GM19324 (cell line): Measurements from ENCODE around the gene DHH.
"Not testable (repeated sequence)": the region's sequence is repeated elsewhere in the genome, so short reads cannot be mapped to it uniquely, and the experiment has no call there.

Experiments used
- ATAC-seq: cut with Tn5 transposase; IDR thresholded peaks from one replicate; pipeline ENCODE4 v1.9.1; 2021; ENCODE audit warnings: mild to moderate bottlenecking, moderate library complexity; ENCODE audit not compliant: unreplicated experiment, low FRiP score

DHH gene

DNA sequence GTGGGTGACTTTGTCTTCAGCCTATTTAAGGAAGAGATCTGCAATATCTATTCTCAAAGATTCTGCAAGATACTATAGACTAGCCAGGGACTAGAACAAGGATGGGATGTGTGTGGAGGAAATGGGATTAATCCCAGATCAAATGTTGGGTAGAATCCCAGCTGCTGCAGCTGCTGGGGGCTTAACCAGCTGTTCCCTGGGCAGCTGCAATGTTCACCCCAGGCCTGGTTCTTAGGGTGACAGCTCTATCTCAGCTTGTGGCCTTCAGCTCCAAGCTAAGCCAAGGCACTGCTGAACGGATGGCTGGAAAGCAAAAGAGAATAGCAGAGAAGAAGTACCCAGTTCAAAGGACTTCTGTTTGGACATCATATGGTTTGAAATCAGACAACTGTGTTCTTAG is 14.8 kb downstream of the DHH start:
- no peak for ATAC-seq

DNA sequence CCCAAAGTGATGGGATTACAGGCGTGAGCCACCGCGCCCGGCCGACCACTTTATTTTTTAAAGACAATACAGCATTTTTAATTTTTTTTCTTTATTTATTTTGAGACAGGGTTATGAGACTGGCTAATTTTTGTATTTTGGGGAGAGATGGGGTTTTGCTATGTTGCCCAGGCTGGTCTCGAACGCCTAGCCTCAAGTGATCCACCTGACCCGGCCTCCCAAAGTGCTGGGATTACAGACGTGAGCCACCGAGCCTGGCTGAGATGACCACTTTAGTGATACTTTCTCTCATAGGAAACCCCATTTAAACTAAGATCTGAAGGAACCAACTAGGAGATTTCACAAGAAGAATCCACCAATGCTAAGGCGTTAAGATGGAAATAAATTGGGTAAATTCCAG is 23.6 kb downstream of the DHH start:
- ATAC-seq: no peak

DNA sequence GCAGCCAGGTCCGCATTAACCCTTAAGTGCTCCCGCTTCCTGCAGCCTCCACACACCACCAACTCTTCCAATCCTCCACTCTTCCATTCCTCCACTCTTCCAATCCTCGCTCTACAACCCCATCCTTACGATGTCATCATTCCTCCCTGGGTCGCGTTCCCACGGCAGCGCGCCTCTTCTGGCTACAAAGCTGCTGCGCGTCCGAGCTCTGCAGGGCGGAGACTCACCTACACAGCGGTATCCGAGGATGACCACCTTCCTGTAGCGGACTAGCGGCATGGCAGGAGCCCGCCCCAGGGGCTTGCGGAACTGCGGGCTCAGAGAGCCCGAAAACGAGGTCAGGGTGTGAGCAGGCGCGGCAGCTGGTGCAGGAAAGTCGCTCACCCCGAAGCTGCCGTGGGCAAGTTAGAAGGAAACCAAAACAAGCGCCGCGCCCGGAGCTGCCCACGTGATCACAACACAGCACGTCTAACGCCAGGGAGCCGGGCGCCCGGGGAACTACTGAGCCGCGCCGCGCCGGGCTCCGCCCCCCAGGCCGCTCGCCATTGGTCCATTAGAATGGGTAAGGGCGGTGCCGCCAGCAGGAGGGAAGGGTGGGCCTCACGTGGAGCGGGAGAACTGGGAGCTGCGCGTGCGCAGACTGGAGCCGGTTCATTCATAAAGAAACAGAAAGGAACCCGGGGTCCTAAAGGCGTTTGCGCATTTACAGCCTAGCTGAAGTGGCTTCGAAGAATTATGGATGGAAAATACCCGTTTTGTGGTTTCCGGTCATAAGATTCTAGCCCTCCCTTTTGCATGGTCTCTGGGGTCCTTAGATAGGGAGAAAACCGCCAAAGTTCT is 24.9 kb downstream of the DHH start, which contains the start of gene RHEBL1:
Gene RHEBL1, minus strand, starts transcription at position 473 of the 840 bp plus-strand sequence. Its CDS starts 194 bp downstream, at position 279.
- ATAC-seq: peak; percentile 98

DNA sequence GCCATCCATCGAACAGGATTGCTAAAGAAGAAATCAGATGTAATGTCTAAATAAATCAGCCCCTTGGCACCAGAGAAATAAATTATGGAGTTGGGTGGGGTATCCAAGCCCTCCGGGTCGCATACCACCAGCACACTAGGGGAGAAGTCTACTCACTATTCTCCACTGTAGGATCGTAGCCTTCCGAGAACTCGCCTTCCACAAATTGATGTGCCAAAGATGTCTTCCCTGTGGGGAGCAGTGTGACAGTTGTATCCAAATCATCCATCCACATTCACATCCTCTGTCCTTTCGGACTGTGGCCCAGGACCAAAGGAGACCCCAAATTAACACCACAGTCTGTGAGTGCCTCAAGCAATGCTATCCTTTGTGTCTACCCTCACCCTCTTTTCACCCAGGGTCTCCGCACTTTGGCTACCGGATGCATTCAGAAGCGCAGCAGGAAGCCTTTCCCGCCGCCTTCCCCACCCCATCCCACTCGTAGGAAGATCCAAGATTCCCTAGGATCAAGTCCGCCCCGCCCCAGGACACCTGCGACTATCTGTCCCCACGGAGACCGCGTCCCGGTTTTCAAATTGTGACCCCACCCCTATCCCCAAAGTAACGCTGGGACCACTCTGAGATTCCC is 25.6 kb downstream of the DHH start:
- ATAC-seq: no peak

DNA sequence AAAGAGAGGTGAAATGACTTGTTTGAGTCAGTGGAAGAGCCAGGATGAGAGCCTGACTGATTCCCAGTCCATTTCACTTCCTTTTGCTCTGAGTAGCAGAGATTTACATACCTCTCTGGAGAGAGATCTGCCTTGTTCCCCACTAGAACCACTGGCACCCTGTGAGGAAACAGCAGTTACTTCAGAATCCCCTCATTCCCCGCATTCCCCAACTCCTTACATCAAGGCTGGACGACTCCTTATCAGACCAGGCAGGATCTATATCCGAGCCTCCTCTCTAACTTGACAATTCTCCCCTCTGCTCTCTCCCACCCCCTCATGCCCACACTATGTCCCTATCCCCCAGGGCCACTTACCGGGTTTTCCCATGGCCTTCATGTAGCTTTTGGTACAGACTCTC is 28.5 kb downstream of the DHH start:
- no peak for ATAC-seq

DNA sequence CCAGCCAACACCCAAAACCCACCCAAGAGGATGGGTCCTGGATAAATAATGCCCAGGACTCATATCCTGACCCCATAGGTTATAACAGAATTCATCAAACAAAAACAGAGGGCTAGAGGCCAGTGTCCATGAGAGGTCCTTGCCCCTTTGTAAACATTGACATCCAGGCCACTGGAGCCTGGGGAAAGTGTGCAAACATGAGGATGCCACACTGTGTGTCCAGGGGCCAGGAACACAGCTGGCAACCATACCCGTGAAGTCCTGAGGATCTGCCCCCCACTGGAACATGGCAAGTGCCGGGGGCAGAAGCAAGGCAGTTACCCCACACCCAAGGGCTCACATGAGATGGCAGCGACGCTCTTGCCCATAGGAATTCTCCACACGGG is 29.8 kb downstream of the DHH start:
- ATAC-seq: no peak

DNA sequence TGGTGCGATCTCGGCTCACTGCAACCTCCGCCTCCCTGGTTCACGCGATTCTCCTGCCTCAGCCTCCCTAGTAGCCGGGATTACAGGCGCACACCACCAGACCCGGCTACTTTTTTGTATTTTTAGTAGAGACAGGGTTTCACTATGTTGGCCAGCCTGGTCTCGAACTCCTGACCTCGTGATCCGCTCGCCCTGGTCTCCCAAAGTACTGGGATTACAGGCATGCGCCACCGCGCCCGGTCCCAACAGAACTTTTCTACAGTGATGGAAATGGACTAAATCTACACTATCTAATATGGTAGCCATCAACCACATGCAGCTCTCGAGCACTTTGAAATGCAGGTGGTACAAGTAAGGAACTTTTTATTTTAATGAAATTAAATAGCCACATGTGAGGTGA is 32.7 kb downstream of the DHH start:
- ATAC-seq: not testable (repeated sequence)

DNA sequence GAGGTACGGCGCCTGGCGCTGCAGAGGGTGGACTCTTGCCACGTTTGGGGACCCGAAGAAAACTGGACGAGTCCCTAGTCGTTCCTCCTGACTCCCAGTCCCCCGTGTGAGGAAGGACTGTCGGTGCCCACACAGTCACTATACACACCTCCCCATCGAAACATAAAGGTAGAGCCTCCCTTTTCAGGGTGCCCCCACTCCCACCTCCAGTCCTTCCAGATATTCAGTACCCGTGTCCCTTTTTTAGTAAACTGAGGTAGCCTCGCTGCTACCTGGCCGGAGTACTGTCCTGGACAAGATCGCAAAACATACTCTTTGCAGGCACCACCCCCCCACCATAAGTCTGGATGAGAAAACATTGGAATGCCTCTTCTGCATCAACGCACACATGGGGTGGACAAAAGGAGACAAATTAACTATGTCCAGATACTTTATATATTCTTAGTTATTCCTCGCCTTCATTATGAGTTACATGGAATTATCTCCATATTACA is 33.4 kb downstream of the DHH start:
- no peak for ATAC-seq

DNA sequence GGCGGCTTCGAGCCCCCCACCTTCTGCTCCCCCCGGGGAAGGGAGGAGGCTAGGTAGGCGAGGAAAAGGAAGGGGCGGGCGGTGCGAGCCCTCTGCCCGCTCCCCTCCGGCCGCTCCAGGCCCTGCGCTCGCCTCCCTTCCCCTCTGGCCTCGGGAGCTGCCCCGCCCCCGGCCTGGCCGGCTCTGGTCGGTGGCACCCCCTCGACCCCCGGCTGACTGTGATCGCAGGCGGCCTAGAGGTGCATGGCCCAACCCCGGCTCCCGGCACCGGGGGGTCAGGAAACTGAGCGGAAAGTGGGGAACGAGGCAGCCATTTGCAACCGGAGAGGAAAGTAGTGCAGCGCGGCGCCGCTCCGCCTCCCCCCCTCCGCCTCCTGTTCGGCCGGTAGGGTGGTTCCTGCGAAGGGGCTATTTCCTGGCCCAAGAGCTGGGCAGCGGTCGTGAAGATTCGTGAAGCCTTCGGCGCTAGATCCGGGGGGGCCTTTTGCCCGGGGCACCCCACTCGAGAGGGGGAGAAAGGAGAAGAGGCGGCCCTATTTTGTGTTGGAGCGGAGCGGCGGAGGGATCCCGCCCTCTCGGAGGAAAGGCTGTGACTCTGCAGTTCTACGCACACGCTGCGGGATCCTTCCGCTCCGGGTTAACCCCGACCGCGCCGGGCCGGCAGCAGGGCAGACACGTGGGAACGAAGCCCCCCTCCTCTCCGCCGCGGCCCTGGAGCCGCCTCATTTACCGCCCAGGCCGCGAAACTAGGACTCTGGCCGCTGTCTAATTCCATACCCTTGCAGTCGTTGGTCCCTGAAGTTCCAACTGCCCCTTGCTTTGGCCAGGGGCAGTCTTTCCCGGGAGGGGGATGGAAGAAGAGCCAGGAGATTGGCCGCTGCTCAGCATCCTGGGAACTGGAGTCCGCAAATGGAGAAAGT is 34.1 kb downstream of the DHH start, which contains the start of gene KMT2D:
Gene KMT2D, minus strand, starts transcription at position 558 of the 920 bp plus-strand sequence. CDS start 5,470 bp downstream, outside the sequence.
- ATAC-seq: peak; percentile 49

DNA sequence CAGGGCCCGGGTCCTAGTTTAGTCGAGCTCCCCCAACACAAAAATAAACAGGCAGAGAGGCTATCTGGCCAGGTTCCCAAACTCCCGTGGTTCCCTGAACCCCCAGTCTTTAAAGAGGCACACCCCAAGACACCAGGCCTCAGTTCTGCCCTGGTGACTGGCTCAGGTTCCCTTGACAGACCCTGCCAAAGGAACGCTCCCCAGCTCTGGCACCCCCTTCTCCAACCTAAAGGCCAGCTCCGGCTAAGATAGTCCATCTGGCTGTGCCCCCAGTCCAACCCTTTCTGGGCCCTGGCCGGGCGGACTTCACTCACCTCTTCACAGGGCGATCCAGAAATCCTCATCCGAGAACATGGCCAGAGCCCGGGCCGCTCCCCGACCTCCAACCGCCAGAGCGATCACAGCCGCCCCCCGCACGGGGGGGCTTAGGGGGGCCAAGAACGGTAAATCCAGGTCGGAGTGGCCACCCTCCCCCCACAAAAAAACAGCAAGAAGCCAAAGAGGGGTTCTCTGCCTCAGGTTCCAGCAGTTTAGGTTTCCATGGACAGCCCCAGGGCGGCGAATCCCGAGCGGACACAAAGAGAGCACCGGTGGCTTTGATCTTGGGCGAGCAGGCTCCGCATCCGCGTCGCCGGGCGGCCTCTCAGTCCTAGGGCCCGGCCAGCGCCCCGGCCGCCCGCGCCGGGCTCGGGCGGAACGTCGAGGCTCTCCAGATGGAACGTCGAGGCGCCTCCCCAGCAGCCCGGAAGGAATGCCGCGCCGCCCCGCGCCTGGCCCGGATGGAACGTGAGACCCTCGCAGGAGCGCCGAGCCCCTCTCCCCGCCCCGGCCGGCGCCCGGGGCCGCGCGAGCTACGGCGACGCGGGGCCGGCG is 35.1 kb downstream of the DHH start:
- peak; percentile 11 for ATAC-seq

DNA sequence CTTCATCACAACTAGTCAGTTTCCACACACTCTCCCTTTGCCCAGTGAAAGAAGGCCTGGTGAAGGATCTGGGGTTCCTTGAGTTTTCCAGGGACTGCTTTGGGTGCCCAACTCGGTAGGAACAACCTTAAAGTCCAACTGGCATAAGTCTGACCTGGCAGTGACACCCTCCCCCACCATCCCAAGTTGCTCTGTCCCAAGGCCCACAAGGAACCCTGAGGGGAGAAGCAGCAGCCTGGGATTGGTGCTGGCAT is 35.6 kb downstream of the DHH start:
- no peak for ATAC-seq

DNA sequence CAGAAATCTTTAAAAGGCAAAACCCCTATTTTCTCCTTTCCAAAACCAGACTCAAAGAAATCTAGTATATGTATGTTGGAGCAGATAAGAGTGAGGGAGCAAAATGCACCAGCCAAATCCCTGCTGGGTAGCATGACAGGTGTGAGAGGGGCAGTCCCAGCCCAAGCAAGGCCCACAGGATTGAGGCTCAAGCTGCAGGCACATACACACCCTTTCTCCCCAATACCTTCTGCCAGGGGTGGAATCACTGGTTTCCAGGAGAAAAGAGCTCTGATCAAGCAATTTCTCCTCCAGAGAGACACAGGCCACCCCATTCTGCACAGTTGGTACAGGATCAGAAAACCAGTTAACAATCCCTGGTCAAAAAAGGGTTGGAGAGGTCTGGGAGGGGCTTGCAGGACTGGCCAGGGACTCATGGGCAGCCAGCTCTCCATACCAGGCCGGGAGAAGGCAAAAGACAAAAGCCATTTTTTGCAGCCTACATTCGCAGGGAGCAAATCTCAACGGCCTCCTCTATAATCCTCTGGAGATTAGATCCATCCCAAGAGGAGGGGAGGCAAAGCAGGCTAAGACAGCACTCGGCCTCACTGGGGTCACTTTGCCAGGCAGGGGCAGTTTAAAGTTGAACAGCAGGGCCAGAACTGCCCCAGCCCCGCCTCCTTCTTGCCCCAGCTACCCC is 36.1 kb downstream of the DHH start:
- no peak for ATAC-seq

DNA sequence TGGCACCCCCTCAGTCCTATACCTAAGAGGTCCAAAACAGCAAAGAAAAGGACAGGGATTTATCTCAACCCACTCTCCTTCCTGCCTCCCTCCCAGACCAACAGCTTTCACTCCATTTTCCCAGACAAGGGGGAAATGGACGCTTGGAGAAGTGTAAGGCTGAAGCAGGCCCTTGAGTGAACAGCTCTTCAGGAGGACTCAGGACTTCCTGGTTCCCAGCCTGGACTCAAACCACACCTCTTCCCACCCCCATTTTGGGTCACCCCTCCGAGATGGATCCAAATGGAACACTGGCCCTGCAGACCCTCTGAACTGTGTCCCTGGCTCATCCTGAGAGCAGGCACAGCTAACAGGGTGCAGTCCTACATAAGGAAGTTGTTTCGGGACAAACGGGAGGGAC is 36.7 kb downstream of the DHH start:
- ATAC-seq: no peak

DNA sequence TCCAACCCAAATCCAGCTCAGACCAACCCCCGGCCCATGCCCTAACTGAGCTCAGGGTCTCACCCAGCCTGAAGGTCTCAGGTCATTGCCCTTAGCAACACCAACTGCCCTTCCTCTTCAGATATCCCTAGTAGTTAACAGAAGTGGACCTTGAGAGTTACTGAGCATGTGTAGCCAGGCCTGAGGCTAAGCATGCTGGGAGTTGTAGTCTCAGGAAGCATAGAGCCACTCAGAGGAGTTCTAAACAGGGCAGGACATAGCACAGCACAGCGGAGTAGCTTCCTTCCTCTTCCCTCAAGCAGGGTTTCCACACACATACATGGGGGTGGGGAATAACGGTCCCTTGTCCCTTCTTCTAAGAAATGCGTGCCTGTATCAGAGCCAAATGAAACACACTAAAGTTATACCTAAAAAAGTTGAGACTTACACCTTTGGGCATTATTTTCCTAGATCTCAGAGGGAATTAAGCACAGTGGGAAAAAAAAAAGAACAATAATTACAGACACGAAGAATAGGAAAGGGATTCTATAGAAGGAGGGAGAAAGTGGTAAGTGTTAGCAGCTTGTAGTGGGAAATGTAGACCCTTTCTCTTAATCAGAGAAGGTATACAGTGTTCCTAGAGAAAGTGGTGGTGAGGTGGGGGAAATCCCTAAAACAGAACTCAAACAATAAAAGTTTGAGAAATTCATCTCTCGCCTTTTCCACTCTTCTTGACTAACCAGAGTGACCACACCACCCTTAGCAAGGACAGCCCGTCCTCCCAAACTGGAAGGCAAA is 38.4 kb downstream of the DHH start:
- ATAC-seq: no peak

DNA sequence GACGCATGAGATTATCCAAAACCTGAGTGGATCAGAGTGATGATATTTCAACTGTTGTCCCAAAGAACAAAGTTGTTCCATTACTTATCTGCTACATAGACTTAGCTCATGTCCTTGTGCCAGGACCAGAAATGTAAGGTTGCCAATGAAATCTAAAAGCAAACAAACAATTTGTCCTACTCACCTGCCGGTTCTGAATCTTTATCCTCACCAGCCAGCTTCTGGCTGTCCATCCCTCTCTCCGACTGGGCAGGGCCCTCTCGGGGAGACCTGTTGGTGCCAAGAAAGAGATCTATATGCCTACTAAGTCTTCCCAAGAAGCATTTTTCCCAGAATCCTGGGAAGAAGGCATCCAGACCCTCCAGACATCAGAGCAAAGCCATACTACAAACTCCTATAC is 39.5 kb downstream of the DHH start:
- ATAC-seq: no peak

DNA sequence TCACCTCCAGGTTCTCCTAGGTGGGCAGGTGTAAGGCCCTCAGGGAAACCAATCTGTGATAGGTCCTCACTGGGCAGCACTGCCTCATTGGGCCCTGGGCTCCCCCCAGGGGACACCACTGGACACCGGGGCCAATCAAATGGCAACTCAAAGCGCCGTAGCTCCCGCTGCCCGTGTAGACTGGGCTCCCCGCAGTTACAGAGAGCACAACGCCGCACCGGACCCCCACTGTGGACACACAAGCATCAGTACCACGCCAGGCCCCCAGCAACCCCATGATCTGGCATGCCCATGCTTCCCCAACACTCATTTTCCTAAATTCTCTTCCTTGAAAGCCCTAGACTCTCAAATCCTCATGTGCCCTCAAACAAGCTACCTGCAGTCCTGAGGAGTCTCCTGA is 40.1 kb downstream of the DHH start:
- no peak for ATAC-seq

DNA sequence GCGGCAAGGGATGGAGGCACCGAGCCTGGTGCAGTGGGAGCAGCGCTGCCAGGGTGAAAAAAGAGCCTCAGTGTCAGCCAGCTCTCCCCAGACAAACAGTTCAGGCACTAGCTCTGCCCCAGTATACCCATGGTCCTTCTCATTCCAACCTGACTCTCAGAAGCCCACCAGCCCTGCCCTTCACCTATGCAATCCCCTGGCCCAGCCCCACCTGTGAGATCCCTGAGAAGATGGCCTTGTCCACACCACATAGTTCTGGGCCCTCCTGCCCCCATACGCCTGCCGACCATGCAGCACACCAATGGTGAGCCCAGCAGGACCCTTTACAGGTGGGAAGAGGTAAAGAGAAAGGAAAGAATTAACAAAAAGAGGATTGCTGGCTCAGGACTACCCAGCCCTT is 40.5 kb downstream of the DHH start:
- no peak for ATAC-seq

DNA sequence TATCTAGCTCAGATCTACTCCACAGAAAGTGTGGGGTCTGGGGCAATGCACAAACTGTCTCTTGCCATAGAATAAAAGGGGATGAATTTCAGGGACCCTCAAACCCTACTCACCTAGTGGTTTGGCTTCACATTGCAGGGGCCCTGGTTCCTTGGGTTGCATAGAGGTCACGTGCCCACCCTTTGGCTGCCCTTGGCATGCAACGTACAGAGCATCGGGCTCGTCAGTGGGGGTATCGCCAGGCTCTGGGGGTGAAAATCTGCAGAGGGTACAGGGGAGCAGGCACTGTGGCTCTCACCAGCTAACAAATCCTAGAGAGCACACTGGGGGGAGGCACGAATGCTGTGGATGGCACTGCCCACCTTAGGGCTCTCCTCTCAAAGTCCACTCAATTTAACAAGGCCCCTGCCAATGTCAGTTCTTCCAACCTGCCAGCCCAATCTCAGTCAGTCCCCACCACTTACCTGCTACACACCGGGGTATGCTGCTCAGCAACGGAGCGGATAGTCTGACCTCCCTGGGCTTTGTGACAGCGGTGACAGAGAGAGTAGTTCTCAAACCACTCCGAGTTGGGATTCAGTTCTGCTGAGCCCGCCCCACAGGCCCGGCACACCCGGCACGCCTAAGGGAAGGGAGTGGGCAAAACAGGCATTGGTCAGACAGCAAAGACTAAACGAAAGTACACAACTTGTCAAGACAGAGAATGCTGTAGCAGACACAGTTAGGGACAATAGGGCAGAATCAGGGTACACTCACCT is 42.0 kb downstream of the DHH start:
- ATAC-seq: no peak
